Nephron progenitor cell (in vitro differentiated cells): ENCODE measurements around the gene ZNF365.

ENCODE experiments used
- DNase-seq: peaks from one replicate; pipeline ENCODE4 v3.0.0; 2021
- H3K27ac Mint-ChIP-seq: 2 replicates; pipeline ENCODE4 v1.8.0; 2021; ENCODE audit warnings: mild to moderate bottlenecking, moderate library complexity, mixed read lengths
- H3K27me3 Mint-ChIP-seq: 2 replicates; pipeline ENCODE4 v1.8.0; 2021; ENCODE audit warnings: mild to moderate bottlenecking, low read depth, mixed read lengths; ENCODE audit not compliant: poor library complexity
- H3K36me3 Mint-ChIP-seq: 2 replicates; pipeline ENCODE4 v1.8.0; 2021; ENCODE audit warnings: low read depth, mixed read lengths
- H3K4me1 Mint-ChIP-seq: 2 replicates; pipeline ENCODE4 v1.8.0; 2021; ENCODE audit warnings: mixed read lengths
- H3K4me3 Mint-ChIP-seq: 2 replicates; pipeline ENCODE4 v1.8.0; 2021; ENCODE audit warnings: mild to moderate bottlenecking, moderate library complexity, mixed read lengths
- H3K9me3 Mint-ChIP-seq: 2 replicates; pipeline ENCODE4 v1.8.0; 2021; ENCODE audit warnings: mild to moderate bottlenecking, moderate library complexity, mixed read lengths
- CTCF ChIP-seq: fragments of 200-600 bp; sonication (generic); IDR thresholded peaks from 2 replicates; pipeline ENCODE4 v1.5.0; 2021; ENCODE audit warnings: antibody characterized with exemption

The ZNF365 gene

DNA sequence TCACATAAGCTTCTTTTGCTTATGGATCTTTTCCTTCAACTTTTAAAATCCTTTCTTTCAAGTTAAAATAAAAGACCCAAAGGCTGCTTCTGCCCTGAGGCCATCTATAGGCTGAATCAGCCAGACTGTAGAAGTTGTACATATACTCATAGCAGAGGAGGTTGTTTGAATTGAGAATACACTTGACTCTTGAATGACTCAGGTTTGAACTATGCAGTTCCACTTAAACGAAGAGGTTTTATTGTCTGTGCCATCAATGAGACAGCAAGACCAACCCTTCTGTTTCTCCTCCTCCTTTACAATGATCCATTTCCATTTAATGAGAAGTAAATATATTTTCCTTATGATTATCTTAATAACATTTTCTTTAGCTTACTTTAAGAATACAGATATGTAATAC, 5.8 kb downstream of the ZNF365 start:
- Mint-ChIP-seq H3K27ac (no peak overlapping the region), H3K36me3 (no peaks in the 10 kb centered on the region), H3K4me1 (no peaks in the 10 kb centered on the region), H3K4me3 (no peak overlapping the region), H3K9me3 (no peaks in the 10 kb centered on the region), H3K27me3 (peaks cover 21% of the 10 kb centered on the region)
- no peak for DNase-seq
- no peak for TF ChIP-seq CTCF

DNA sequence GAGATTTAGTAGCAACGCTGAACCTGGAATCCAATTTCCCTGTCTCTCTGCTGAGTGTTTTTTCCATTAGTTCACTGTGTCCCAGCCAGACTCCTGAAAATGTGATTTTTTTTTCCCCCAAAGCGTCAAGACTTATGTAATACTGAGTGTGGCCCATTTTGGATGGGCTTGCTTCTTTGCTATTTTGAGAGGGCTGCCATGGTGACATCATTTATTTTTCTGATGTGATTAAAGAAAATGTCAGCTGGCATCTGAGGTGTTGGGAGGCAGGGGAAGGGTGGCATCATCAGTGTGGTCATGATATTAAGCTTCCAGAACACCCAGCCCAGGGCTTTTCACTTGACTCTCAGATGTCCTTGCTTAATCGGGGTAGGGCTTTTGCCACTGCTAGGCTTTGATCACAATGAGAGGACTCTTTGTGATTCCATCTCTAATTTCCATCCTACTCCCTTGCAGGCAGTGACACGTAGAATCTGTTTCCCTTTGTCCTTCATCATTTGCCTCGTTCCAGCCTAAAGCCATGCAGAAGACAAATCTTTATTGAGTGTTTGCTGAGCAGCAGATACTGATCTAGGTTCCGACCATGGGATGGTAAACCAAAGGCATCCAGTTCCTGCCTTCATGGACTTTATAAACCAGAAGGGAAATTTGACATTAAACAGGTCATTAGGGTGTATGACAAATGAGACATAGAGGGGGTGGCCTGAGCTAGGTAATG, 7.4 kb downstream of the ZNF365 start:
- peaks cover 5% of the 10 kb centered on the region for H3K27me3 Mint-ChIP-seq
- H3K4me1 Mint-ChIP-seq: no peaks in the 10 kb centered on the region
- no peak overlapping the region for H3K27ac Mint-ChIP-seq
- no peak for TF ChIP-seq CTCF
- H3K9me3 Mint-ChIP-seq: no peaks in the 10 kb centered on the region
- H3K4me3 Mint-ChIP-seq: no peak overlapping the region
- H3K36me3 Mint-ChIP-seq: no peaks in the 10 kb centered on the region
- DNase-seq: no peak

GRCh38 chr10:62382831-62383230, 8.7 kb downstream of the ZNF365 start:
- H3K4me1 Mint-ChIP-seq: no peaks in the 10 kb centered on the region
- DNase-seq: no peak
- no peak overlapping the region for H3K27ac Mint-ChIP-seq
- H3K9me3 Mint-ChIP-seq: no peaks in the 10 kb centered on the region
- no peak overlapping the region for H3K4me3 Mint-ChIP-seq
- no peak for TF ChIP-seq CTCF
- H3K36me3 Mint-ChIP-seq: no peaks in the 10 kb centered on the region
- H3K27me3 Mint-ChIP-seq: no peaks in the 10 kb centered on the region

DNA sequence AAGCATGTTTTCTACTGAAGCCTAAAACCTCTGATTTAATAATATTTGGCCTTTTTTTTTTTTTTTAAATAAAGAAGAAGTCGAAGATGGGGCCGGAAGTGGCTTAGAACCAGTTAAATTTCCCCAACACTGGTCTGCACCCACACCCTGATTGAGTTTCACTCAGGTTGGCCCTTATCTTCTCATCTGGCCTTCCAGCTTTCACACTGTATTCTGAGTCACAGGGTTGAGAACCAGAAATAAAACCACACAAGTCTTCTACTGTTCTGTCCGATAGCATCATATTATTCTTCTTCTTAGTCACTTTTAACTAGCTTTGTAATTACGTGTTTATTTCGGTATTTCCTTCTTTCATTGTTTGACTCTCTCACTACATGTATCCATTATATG, 9.9 kb downstream of the ZNF365 start:
- Mint-ChIP-seq H3K36me3 (no peaks in the 10 kb centered on the region), H3K9me3 (no peaks in the 10 kb centered on the region), H3K4me3 (no peak overlapping the region), H3K27me3 (no peaks in the 10 kb centered on the region), H3K4me1 (no peaks in the 10 kb centered on the region), H3K27ac (no peak overlapping the region)
- no peak for DNase-seq
- TF ChIP-seq CTCF: no peak

- Mint-ChIP-seq H3K4me3 (no peak overlapping the region), H3K9me3 (no peaks in the 10 kb centered on the region), H3K27ac (no peak overlapping the region), H3K36me3 (no peaks in the 10 kb centered on the region), H3K4me1 (no peaks in the 10 kb centered on the region), H3K27me3 (no peaks in the 10 kb centered on the region)
- no peak for TF ChIP-seq CTCF
- DNase-seq: no peak
Measured at GRCh38 chr10:62384447-62385081, 10.4 kb downstream of the ZNF365 start.
